ENCODE measurements around the gene DAPP1. TPM values are rescaled to one million over a fixed set of nuclear protein-coding genes. Genes with fewer than 3 reads are reported as not detected.
A peak's percentile ranks its signal among the peaks of the same experiment; 100 is the strongest.

DAPP1 gene
- total RNA-seq, 2 donors from 2014 or later: 1.3 TPM; not detected in 1

- H3K27me3 ChIP-seq: no peaks in the 10 kb centered on the region
- TF ChIP-seq, protein P1, sequence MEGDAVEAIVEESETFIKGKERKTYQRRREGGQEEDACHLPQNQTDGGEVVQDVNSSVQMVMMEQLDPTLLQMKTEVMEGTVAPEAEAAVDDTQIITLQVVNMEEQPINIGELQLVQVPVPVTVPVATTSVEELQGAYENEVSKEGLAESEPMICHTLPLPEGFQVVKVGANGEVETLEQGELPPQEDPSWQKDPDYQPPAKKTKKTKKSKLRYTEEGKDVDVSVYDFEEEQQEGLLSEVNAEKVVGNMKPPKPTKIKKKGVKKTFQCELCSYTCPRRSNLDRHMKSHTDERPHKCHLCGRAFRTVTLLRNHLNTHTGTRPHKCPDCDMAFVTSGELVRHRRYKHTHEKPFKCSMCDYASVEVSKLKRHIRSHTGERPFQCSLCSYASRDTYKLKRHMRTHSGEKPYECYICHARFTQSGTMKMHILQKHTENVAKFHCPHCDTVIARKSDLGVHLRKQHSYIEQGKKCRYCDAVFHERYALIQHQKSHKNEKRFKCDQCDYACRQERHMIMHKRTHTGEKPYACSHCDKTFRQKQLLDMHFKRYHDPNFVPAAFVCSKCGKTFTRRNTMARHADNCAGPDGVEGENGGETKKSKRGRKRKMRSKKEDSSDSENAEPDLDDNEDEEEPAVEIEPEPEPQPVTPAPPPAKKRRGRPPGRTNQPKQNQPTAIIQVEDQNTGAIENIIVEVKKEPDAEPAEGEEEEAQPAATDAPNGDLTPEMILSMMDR (IDR thresholded peaks at IDR 0.05): peak; percentile 23 to 74
- no peak overlapping the region for H3K4me3 ChIP-seq
- H3K4me1 ChIP-seq: peaks cover 0 to 4% of the 10 kb centered on the region in 2 donors
- no peaks in the 10 kb centered on the region for H3K36me3 ChIP-seq
- no peaks in the 10 kb centered on the region for H3K9me3 ChIP-seq
- H3K27ac ChIP-seq: no peak overlapping the region
- peak; percentile 76 for DNase-seq (ENCODE audit: low spot score)
Observed at GRCh38 chr4:99808260-99808857, 8.3 kb upstream of the DAPP1 start.

GRCh38 chr4:99809326-99809725 lies 7.3 kb upstream of the DAPP1 start:
- no peaks in the 10 kb centered on the region for H3K9me3 ChIP-seq
- no peaks in the 10 kb centered on the region for H3K36me3 ChIP-seq
- H3K27ac ChIP-seq: no peak overlapping the region
- no peaks in the 10 kb centered on the region for H3K4me1 ChIP-seq
- H3K4me3 ChIP-seq: no peak overlapping the region
- DNase-seq (ENCODE audit: low spot score): no peak
- TF ChIP-seq, protein P1 (IDR thresholded peaks at IDR 0.05): no peak
- no peaks in the 10 kb centered on the region for H3K27me3 ChIP-seq

GRCh38 chr4:99810536-99810935 lies 6.1 kb upstream of the DAPP1 start:
- H3K27ac ChIP-seq: no peak overlapping the region
- H3K4me3 ChIP-seq: no peak overlapping the region
- H3K36me3 ChIP-seq: no peaks in the 10 kb centered on the region
- no peaks in the 10 kb centered on the region for H3K4me1 ChIP-seq
- DNase-seq (ENCODE audit: low spot score): no peak
- no peaks in the 10 kb centered on the region for H3K9me3 ChIP-seq
- TF ChIP-seq, protein P1 (IDR thresholded peaks at IDR 0.05): no peak
- H3K27me3 ChIP-seq: no peaks in the 10 kb centered on the region

GRCh38 chr4:99811117-99811516 lies 5.5 kb upstream of the DAPP1 start:
- DNase-seq (ENCODE audit: low spot score): no peak
- Histone ChIP-seq H3K9me3 (no peaks in the 10 kb centered on the region), H3K4me3 (no peak overlapping the region), H3K4me1 (no peaks in the 10 kb centered on the region), H3K27me3 (no peaks in the 10 kb centered on the region), H3K27ac (no peak overlapping the region), H3K36me3 (no peaks in the 10 kb centered on the region)
- TF ChIP-seq, protein P1 (IDR thresholded peaks at IDR 0.05): no peak

DNA sequence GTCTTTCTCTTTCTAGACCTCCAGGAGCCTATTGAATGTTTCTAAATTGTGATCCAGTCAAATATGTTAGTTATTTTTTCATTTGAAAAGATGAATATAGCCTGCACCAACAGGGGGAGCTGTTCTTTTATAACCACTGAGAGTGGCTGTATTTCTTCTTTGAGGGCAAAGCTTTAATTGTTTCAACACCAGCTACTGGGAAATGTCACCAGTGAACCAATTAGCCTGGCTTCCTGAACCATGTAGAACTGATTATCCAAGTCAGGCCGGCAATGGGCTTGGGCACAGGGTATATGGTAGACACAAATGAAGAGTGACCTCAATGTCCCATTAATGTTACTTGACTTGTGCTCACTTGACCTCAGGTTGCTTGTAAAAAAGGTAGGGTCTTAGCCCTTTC lies 4.8 kb upstream of the DAPP1 start:
- Histone ChIP-seq H3K27ac (no peak overlapping the region), H3K4me3 (no peak overlapping the region), H3K36me3 (no peaks in the 10 kb centered on the region), H3K9me3 (no peaks in the 10 kb centered on the region), H3K4me1 (no peaks in the 10 kb centered on the region), H3K27me3 (no peaks in the 10 kb centered on the region)
- no peak for DNase-seq (ENCODE audit: low spot score)
- TF ChIP-seq, protein P1 (IDR thresholded peaks at IDR 0.05): peak; percentile 34 to 60

GRCh38 chr4:99815597-99816011 lies 1.0 kb upstream of the DAPP1 start:
- no peaks in the 10 kb centered on the region for H3K9me3 ChIP-seq
- peaks cover 0 to 12% of the 10 kb centered on the region in 2 donors for H3K4me1 ChIP-seq
- DNase-seq (ENCODE audit: low spot score): no peak
- H3K36me3 ChIP-seq: no peaks in the 10 kb centered on the region
- no peaks in the 10 kb centered on the region for H3K27me3 ChIP-seq
- H3K27ac ChIP-seq: no peak overlapping the region
- TF ChIP-seq, protein P1 (IDR thresholded peaks at IDR 0.05): no peak
- H3K4me3 ChIP-seq: no peak overlapping the region
